Panc1 (cell line): ENCODE results near the gene CYB561D1.

ENCODE experiments used
- CTCF ChIP-seq: fragments of 450-650 bp; IDR thresholded peaks from 2 replicates; pipeline ENCODE4 v1.5.1; 2017; ENCODE audit warnings: mild to moderate bottlenecking
- POLR2AphosphoS5 ChIP-seq: IDR thresholded peaks from 2 replicates; pipeline ENCODE4 v1.6.1; 2012; ENCODE audit warnings: mild to moderate bottlenecking, low read depth, low read length, moderate library complexity

DNA sequence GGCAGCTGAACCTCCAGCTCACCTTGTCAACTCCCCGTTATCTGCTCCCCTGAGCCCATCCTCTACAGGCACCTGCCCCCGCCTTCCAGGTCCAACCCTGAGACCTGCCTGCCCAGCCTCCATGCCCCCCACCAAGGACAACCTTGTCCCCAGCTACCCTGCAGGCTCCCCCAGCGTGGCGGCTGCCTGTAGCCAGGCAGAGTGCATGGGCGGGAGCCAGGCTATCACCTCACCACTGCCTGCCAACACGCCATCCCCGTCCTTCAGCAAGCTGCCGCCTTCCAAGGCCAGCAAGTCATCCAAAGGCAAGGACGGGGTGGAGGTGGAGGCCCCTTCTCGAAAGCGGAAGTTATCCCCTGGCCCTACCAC, 3.0 kb upstream of the CYB561D1 start:
- TF ChIP-seq CTCF (peak; percentile 59), POLR2AphosphoS5 (no peak)
